H1 (cell line): Measurements from ENCODE around the gene SCN3A. TPM values are rescaled to one million over a fixed set of nuclear protein-coding genes. Genes with fewer than 3 reads are reported as not detected.

Experiments used
- BRCA1 ChIP-seq: IDR thresholded peaks from 2 replicates; pipeline ENCODE4 v1.6.1; 2012; ENCODE audit warnings: low read depth, low read length, improper control_type of control experiment
- CHD7 ChIP-seq: fragments of 300-600 bp; sonication (generic); IDR thresholded peaks from 2 replicates; pipeline ENCODE4 v1.7.1; 2012; ENCODE audit warnings: low read length, moderate library complexity, mild to moderate bottlenecking, inconsistent platforms; ENCODE audit not compliant: insufficient replicate concordance
- JUND ChIP-seq: IDR thresholded peaks from 2 replicates; pipeline ENCODE4 v1.6.1; 2011; ENCODE audit warnings: mild to moderate bottlenecking, improper control_type of control experiment, low read length
- MAFK ChIP-seq: IDR thresholded peaks from 2 replicates; pipeline ENCODE4 v1.6.1; 2012; ENCODE audit warnings: low read depth, mild to moderate bottlenecking, improper control_type of control experiment, low read length
- SIRT6 ChIP-seq: IDR thresholded peaks from one replicate; pipeline ENCODE4 v1.7.1; 2012; ENCODE audit warnings: low read length, inconsistent platforms
- polyA plus RNA-seq, 7 experiments: library from polyadenylated mRNA; depleted of rRNA in 3 of 7; stranded (reverse) in 5 of 7; unstranded in 2 of 7; fragments of >200 nt in 5 of 7; fragments of 200-250 nt in 2 of 7; gene quantifications; 1 replicate in 5 of 7; 2 replicates in 1 of 7; 4 replicates in 1 of 7; pipeline versions ENCODE4 v1.2.1 to v1.2.3, GENCODE V29; 2011 to 2013; ENCODE audit warnings: missing spikeins in 2 of 7, mixed read lengths in 2 of 7
- total RNA-seq: library from RNA; stranded (reverse); fragmentation: NEBNext Ultra II Directional; extraction: Animal tissue kit (Norgen Biotek cat#: 25700); gene quantifications from 2 replicates; pipeline ENCODE4 v1.2.1, GENCODE V29; 2021

Gene SCN3A
- total and polyA plus RNA-seq, 2 of the 8 experiments (the other 6 are each of a cell fraction or from before 2014, with no cell fraction given) = 0.02 TPM; not detected in 1

- TF ChIP-seq MAFK = no peak
- no peak for TF ChIP-seq CHD7
- no peak for TF ChIP-seq SIRT6
- no peak for TF ChIP-seq JUND
- no peak for TF ChIP-seq BRCA1
Observed at GRCh38 chr2:165082479-165082878, 121.4 kb downstream of the SCN3A start (continued).
